ENCODE data around the gene HEBP2.

GRCh38 chr6:138403324-138403800 lies 661 bp upstream of the HEBP2 start:
- TF ChIP-seq POLR2A (IDR thresholded peaks at IDR 0.05; ENCODE audit: low read depth, low read length) (no peak), RAD21 (IDR thresholded peaks at IDR 0.05; ENCODE audit: low read length) (no peak), CTCF (conservative IDR thresholded peaks at IDR 0.05; ENCODE audit: low read depth, low read length) (peak; percentile 26; the same call in 1 of the 2 replicates), NFE2L2 (IDR thresholded peaks at IDR 0.05; ENCODE audit: low read depth, low read length) (no peak), SMC3 (IDR thresholded peaks at IDR 0.05; ENCODE audit: low read depth, low read length) (no peak), MAZ (IDR thresholded peaks at IDR 0.05; ENCODE audit: borderline replicate concordance, low read depth, low read length) (no peak), BHLHE40 (IDR thresholded peaks at IDR 0.05; ENCODE audit: low read depth, low read length) (no peak), FOS (IDR thresholded peaks at IDR 0.05; ENCODE audit: low read depth, low read length) (no peak), RFX5 (IDR thresholded peaks at IDR 0.05; ENCODE audit: low read depth, low read length) (no peak), MXI1 (IDR thresholded peaks at IDR 0.05; ENCODE audit: borderline replicate concordance, low read depth, low read length) (no peak), CEBPB (IDR thresholded peaks at IDR 0.05; ENCODE audit: low read depth, low read length) (no peak), CHD1 (IDR thresholded peaks at IDR 0.05; ENCODE audit: low read depth, low read length) (no peak), ELK1 (IDR thresholded peaks at IDR 0.05; ENCODE audit: borderline replicate concordance, low read depth, low read length) (no peak), RCOR1 (IDR thresholded peaks at IDR 0.05; ENCODE audit: insufficient replicate concordance, low read length) (no peak)
